ENCODE results near the gene CLDN19.

Gene CLDN19

DNA sequence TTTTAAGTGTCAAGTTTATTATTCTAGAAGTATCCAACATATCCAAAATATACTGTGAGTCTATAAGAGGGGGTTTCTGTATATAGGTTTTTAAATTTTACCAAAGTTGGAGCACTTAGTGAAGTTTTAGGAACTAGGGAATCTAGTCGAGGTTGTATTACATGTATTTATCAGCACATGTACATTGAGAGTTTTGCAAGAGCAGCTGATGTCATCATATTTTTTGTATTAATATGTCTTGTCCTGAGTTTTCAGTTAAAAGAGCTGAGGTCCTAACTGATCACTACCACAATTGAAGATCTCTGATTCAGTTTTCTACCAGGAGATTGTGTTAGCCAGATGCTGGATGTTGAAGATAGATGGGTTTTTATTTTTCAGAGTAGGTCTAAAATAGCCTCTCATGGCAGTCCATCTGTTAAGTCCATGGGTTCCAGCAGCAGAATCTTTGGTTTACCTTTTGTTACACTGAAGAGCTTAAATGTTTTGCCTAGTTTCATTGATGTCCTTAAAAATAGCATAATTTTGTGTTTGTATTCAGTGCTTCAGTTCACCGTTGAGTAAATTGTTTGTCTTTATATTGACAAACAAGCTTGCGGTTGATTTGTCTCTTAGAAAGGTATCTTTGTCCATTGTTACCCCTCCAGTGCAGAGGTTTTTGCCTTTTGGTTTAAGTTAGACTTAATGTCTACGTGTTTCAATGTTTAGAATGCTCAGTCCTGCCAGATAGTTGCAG is 41.8 kb downstream of the CLDN19 start:
- DNase-seq (ENCODE audit: low read depth): no peak
- H3K4me3 ChIP-seq (ENCODE audit: low read length): no peak overlapping the region
- no peak for TF ChIP-seq CTCF (conservative IDR thresholded peaks at IDR 0.05; ENCODE audit: low read length)

DNA sequence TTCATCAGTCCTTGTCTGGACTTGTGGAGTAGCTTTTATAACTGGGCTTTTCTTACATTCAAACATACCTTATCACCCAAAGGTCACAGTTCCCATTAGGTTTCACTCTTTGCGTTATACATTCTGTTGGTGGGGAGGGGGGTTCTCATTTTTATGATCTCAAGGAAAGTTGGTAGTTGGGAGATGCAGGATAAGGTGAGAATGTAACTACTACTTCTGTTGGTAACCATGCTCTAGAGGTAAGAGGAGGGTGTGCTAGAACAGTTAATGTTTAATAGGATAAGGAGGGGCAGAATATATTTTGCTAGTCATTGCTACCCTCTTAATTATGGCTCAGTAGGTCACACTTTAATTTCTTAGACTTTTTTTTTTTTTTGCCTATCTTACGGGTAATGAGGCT is 47.1 kb downstream of the CLDN19 start:
- H3K4me3 ChIP-seq (ENCODE audit: low read length): no peak overlapping the region
- TF ChIP-seq CTCF (conservative IDR thresholded peaks at IDR 0.05; ENCODE audit: low read length): no peak
- no peak for DNase-seq (ENCODE audit: low read depth)

GRCh38 chr1:42692461-42692860 is 47.6 kb downstream of the CLDN19 start:
- no peak overlapping the region for H3K4me3 ChIP-seq (ENCODE audit: low read length)
- no peak for DNase-seq (ENCODE audit: low read depth)
- no peak for TF ChIP-seq CTCF (conservative IDR thresholded peaks at IDR 0.05; ENCODE audit: low read length)

DNA sequence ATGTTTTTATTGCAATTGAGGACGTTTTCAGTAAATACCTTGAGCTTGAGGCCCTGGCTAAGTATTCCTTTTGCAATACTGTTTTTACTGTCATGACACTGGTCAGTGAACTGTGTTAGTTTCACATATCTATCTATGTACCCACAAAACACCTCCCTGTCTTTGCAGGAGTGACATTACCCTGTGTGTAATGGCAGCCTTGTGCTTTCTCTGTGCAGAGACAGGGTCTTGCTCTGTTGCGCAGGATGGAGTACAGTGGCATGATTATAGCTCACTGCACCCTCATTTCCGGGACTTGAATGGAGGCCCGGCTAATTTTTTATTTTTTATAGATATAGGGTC is 48.9 kb downstream of the CLDN19 start:
- no peak for TF ChIP-seq CTCF (conservative IDR thresholded peaks at IDR 0.05; ENCODE audit: low read length)
- H3K4me3 ChIP-seq (ENCODE audit: low read length): no peak overlapping the region
- no peak for DNase-seq (ENCODE audit: low read depth)

GRCh38 chr1:42690477-42691156 is 49.4 kb downstream of the CLDN19 start:
- TF ChIP-seq CTCF (conservative IDR thresholded peaks at IDR 0.05; ENCODE audit: low read length): no peak
- no peak for DNase-seq (ENCODE audit: low read depth)
- no peak overlapping the region for H3K4me3 ChIP-seq (ENCODE audit: low read length)

- no peak for DNase-seq (ENCODE audit: low read depth)
Measured at GRCh38 chr1:42689912-42690311, 50.1 kb downstream of the CLDN19 start.

More at GRCh38 chr1:42689912-42690311, 50.1 kb downstream of the CLDN19 start:
- TF ChIP-seq CTCF (conservative IDR thresholded peaks at IDR 0.05; ENCODE audit: low read length): no peak
- H3K4me3 ChIP-seq (ENCODE audit: low read length): no peak overlapping the region
